HepG2 (cell line): ENCODE data around the gene PNKD. TPM values are rescaled to one million over a fixed set of nuclear protein-coding genes. Genes with fewer than 3 reads are reported as not detected.
A peak's percentile ranks its signal among the peaks of the same experiment; 100 is the strongest.

Source experiments
- ARHGAP35 ChIP-seq: sonication (generic); formaldehyde crosslinking; IDR thresholded peaks from 2 replicates; pipeline ENCODE4 v1.9.0; 2022; ENCODE audit warnings: mild to moderate bottlenecking, inconsistent platforms, moderate library complexity, missing genetic modification reagents, borderline replicate concordance
- ELF3 ChIP-seq: IDR thresholded peaks from 2 replicates; pipeline ENCODE4 v1.6.1; 2016; ENCODE audit warnings: missing genetic modification reagents, missing compliant biosample characterization
- EP300 ChIP-seq, 3 experiments: sonication (generic) in 1 of 3; formaldehyde crosslinking in 1 of 3; IDR thresholded peaks; 2 replicates each; pipeline versions ENCODE4 v1.5.1 to v1.6.1; 2011 to 2020; ENCODE audit warnings: low read depth in 2 of 3, low read length in 2 of 3, borderline replicate concordance in 1 of 3, improper control_type of control experiment in 1 of 3, mild to moderate bottlenecking in 1 of 3, missing genetic modification reagents in 1 of 3, moderate library complexity in 1 of 3
- KLF11 ChIP-seq: IDR thresholded peaks from 2 replicates; pipeline ENCODE4 v1.6.1; 2016; ENCODE audit warnings: missing compliant biosample characterization
- PAF1 ChIP-seq: IDR thresholded peaks from 2 replicates; pipeline ENCODE4 v1.6.1; 2016; ENCODE audit warnings: missing genetic modification reagents, missing compliant biosample characterization
- RARG ChIP-seq: sonication (generic); formaldehyde crosslinking; IDR thresholded peaks from 2 replicates; pipeline ENCODE4 v1.4.0; 2020; ENCODE audit warnings: low read depth, mild to moderate bottlenecking, missing genetic modification reagents
- RBFOX2 ChIP-seq: fragments of 200-400 bp; formaldehyde crosslinking; IDR thresholded peaks from 2 replicates; pipeline ENCODE4 v1.6.1; 2017; ENCODE audit warnings: low read depth, mild to moderate bottlenecking, low read length
- SMYD3 ChIP-seq: sonication (generic); formaldehyde crosslinking; IDR thresholded peaks from 2 replicates; pipeline ENCODE4 v1.8.1; 2023; ENCODE audit warnings: mild to moderate bottlenecking, missing genetic modification reagents
- TAF15 ChIP-seq: fragments of 200-400 bp; formaldehyde crosslinking; IDR thresholded peaks from one replicate; pipeline ENCODE4 v1.6.1; 2018; ENCODE audit warnings: mild to moderate bottlenecking, low read depth, low read length; ENCODE audit not compliant: poor library complexity, severe bottlenecking
- YY1 ChIP-seq: IDR thresholded peaks from 2 replicates; pipeline ENCODE4 v1.6.1; 2011; ENCODE audit warnings: low read length, low read depth, moderate library complexity, mild to moderate bottlenecking; ENCODE audit not compliant: insufficient read depth, insufficient replicate concordance
- ZFP36L1 ChIP-seq: sonication (generic); formaldehyde crosslinking; IDR thresholded peaks from 2 replicates; pipeline ENCODE4 v1.8.0; 2022; ENCODE audit warnings: mild to moderate bottlenecking, missing genetic modification reagents, moderate library complexity
- ZKSCAN8 ChIP-seq: IDR thresholded peaks from 2 replicates; pipeline ENCODE4 v1.6.1; 2016; ENCODE audit warnings: borderline replicate concordance, missing genetic modification reagents, missing compliant biosample characterization
- polyA plus RNA-seq, 8 experiments: library from polyadenylated mRNA; depleted of rRNA in 3 of 8; stranded (reverse) in 7 of 8; unstranded in 1 of 8; fragments of >200 nt; fragmentation: Illumina TruSeq in 4 of 8; extraction: Trizol in 4 of 8; gene quantifications; 2 replicates each; pipeline versions ENCODE4 v1.2.1 to v1.2.3, GENCODE V29; 2011 to 2016; ENCODE audit warnings: low read depth in 4 of 8, missing spikeins in 1 of 8, mixed read lengths in 1 of 8; ENCODE audit not compliant: insufficient read depth in 1 of 8
- total RNA-seq, 5 experiments: library from RNA; depleted of rRNA; stranded (reverse); fragments of >200 nt; fragmentation: Illumina TruSeq; extraction: Trizol; gene quantifications; 2 replicates each; pipeline ENCODE4 v1.2.3, GENCODE V29; 2016; ENCODE audit warnings: low read depth in 1 of 5
- TF ChIP-seq, protein P1 (sequence below): sonication (generic); formaldehyde crosslinking; conservative IDR thresholded peaks from 2 replicates; pipeline ENCODE4 v1.8.0; 2022; ENCODE audit warnings: low read depth, missing genetic modification reagents
- TF ChIP-seq, protein P2 (sequence below): sonication (generic); formaldehyde crosslinking; IDR thresholded peaks from 2 replicates; pipeline ENCODE4 v1.5.0; 2020; ENCODE audit warnings: mild to moderate bottlenecking, missing genetic modification reagents
- TF ChIP-seq, protein P3 (sequence below): IDR thresholded peaks from 2 replicates; pipeline ENCODE4 v1.6.1; 2016; ENCODE audit warnings: missing genetic modification reagents, missing compliant biosample characterization
- TF ChIP-seq, protein P4 (sequence below): IDR thresholded peaks from 2 replicates; pipeline ENCODE4 v1.4.0; 2020; ENCODE audit warnings: mild to moderate bottlenecking, missing genetic modification reagents

Gene PNKD
- total and polyA plus RNA-seq, 2 of the 13 experiments (the other 11 are each of a cell fraction or from before 2014, with no cell fraction given) = 55.9 to 80.4 TPM

DNA sequence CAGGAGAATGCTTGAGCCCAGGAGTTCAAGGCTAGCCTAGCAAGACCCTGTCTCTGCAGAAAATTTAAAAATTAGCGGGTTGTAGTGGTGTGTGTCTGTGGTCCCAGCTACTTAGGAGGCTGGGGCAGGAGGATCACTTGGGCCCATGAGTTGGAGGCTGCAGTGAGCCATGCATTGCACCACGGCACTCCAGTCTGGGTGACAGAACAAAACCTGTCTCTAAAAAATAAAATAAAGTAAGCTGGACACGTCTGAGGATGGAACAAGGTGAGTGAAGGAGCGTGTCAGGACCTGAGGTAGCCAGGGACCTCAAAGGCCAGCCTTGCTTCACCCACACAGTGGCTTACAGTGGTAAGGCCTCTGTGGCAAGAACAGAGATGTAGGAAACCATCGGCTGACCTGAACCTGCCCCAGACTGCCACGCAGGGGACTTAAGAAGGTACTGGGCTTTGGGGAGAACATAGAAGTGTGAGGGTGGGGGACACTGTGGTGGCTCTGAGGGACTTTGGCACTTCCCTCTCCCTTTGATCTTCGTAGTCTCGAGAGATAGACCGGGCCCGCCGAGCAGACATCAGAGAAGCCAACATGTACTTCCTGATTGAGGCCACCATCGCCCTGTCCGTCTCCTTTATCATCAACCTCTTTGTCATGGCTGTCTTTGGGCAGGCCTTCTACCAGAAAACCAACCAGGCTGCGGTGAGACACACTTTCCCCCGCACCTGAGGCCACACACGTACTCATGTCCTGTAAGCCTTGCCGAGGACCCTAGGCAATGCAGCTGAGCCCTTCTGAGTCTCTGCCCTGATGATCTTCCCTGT, 119.2 kb downstream of the PNKD start (continued):
- peak; percentile 77 for TF ChIP-seq YY1
- TF ChIP-seq ZFP36L1 (CRISPR knock-in tag) = no peak
- TF ChIP-seq, protein P1, sequence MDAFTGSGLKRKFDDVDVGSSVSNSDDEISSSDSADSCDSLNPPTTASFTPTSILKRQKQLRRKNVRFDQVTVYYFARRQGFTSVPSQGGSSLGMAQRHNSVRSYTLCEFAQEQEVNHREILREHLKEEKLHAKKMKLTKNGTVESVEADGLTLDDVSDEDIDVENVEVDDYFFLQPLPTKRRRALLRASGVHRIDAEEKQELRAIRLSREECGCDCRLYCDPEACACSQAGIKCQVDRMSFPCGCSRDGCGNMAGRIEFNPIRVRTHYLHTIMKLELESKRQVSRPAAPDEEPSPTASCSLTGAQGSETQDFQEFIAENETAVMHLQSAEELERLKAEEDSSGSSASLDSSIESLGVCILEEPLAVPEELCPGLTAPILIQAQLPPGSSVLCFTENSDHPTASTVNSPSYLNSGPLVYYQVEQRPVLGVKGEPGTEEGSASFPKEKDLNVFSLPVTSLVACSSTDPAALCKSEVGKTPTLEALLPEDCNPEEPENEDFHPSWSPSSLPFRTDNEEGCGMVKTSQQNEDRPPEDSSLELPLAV (CRISPR knock-in tag) = no peak
- no peak; the same call in 1 of the 2 replicates for TF ChIP-seq ARHGAP35 (CRISPR knock-in tag)
- 0 out of 2 replicates have a peak, but pooled peaks have one; percentile 39 for TF ChIP-seq KLF11 (CRISPR knock-in tag)
- TF ChIP-seq SMYD3 (CRISPR knock-in tag) = no peak
- TF ChIP-seq TAF15 = no peak
- no peak for TF ChIP-seq RARG (CRISPR knock-in tag)
- no peak for TF ChIP-seq ZKSCAN8 (CRISPR knock-in tag)
- TF ChIP-seq, protein P2, sequence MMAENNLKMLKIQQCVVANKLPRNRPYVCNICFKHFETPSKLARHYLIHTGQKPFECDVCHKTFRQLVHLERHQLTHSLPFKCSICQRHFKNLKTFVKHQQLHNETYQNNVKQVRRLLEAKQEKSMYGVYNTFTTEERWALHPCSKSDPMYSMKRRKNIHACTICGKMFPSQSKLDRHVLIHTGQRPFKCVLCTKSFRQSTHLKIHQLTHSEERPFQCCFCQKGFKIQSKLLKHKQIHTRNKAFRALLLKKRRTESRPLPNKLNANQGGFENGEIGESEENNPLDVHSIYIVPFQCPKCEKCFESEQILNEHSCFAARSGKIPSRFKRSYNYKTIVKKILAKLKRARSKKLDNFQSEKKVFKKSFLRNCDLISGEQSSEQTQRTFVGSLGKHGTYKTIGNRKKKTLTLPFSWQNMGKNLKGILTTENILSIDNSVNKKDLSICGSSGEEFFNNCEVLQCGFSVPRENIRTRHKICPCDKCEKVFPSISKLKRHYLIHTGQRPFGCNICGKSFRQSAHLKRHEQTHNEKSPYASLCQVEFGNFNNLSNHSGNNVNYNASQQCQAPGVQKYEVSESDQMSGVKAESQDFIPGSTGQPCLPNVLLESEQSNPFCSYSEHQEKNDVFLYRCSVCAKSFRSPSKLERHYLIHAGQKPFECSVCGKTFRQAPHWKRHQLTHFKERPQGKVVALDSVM (CRISPR knock-in tag) = peak; percentile 99
- TF ChIP-seq ELF3 (CRISPR knock-in tag) = peak; percentile 94
- TF ChIP-seq, protein P3, sequence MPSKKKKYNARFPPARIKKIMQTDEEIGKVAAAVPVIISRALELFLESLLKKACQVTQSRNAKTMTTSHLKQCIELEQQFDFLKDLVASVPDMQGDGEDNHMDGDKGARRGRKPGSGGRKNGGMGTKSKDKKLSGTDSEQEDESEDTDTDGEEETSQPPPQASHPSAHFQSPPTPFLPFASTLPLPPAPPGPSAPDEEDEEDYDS (CRISPR knock-in tag) = no peak; the same call in 1 of the 2 replicates
- TF ChIP-seq, protein P4, sequence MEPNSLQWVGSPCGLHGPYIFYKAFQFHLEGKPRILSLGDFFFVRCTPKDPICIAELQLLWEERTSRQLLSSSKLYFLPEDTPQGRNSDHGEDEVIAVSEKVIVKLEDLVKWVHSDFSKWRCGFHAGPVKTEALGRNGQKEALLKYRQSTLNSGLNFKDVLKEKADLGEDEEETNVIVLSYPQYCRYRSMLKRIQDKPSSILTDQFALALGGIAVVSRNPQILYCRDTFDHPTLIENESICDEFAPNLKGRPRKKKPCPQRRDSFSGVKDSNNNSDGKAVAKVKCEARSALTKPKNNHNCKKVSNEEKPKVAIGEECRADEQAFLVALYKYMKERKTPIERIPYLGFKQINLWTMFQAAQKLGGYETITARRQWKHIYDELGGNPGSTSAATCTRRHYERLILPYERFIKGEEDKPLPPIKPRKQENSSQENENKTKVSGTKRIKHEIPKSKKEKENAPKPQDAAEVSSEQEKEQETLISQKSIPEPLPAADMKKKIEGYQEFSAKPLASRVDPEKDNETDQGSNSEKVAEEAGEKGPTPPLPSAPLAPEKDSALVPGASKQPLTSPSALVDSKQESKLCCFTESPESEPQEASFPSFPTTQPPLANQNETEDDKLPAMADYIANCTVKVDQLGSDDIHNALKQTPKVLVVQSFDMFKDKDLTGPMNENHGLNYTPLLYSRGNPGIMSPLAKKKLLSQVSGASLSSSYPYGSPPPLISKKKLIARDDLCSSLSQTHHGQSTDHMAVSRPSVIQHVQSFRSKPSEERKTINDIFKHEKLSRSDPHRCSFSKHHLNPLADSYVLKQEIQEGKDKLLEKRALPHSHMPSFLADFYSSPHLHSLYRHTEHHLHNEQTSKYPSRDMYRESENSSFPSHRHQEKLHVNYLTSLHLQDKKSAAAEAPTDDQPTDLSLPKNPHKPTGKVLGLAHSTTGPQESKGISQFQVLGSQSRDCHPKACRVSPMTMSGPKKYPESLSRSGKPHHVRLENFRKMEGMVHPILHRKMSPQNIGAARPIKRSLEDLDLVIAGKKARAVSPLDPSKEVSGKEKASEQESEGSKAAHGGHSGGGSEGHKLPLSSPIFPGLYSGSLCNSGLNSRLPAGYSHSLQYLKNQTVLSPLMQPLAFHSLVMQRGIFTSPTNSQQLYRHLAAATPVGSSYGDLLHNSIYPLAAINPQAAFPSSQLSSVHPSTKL (CRISPR knock-in tag) = peak; percentile 40; the same call in 1 of the 2 replicates
- TF ChIP-seq RBFOX2 = peak; percentile 47; the same call in 1 of the 2 replicates
- peak in 1 of 2 experiments; percentile 35; a peak in 1 of 4 replicates for TF ChIP-seq EP300 (IDR thresholded peaks at IDR 0.05; ENCODE audit: low read depth in 2 of 2, low read length in 2 of 2)
- 0 out of 2 replicates have a peak, but pooled peaks have one; percentile 10 for TF ChIP-seq EP300 (CRISPR knock-in tag; IDR thresholded peaks at IDR 0.05; ENCODE audit: borderline replicate concordance)
- no peak for TF ChIP-seq PAF1
